Measurements from ENCODE around the gene PLEKHG4.

GRCh38 chr16:67282447-67282805, 3.1 kb downstream of the PLEKHG4 start:
- TF ChIP-seq CTCF (IDR thresholded peaks at IDR 0.05) (no peak), POLR2AphosphoS5 (IDR thresholded peaks at IDR 0.05; ENCODE audit: insufficient read depth in 1 of 2, low read depth in 1 of 2) (no peak)
